Lower leg skin (tissue), 3 donors: ENCODE data around the gene ENAM.

Experiments used
- POLR2A ChIP-seq, 2 donors: fragments of 450-650 bp; IDR thresholded peaks; one replicate each; pipeline ENCODE4 v1.6.1; 2016 to 2017; ENCODE audit warnings: antibody characterized with exemption in 2 of 2, mild to moderate bottlenecking in 1 of 2, moderate library complexity in 1 of 2
- TF ChIP-seq, protein P1 (sequence below), 3 donors: fragments of 450-650 bp; IDR thresholded peaks; one replicate each; pipeline ENCODE4 v1.5.1; 2016; ENCODE audit warnings: antibody characterized with exemption in 3 of 3, mild to moderate bottlenecking in 3 of 3, moderate library complexity in 2 of 3

DNA sequence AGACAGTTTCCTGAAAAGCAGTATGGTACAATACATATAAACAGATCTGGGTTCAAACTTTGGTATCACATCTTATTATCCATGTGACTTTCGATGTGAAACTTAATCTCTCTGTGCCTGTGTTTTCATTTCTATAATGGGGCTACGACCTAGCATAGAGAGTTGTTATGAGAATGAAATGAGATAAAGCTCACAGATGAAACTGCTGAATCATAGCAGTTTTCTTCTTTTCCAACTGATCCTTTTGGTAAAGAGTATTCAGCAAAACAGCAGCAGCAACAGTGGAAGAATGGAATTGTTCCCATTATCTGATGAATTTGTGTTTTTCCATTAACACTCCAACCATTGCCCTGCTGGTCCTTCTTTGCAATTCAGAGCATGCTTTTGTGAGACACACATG is 20.2 kb upstream of the ENAM start:
- TF ChIP-seq, protein P1, sequence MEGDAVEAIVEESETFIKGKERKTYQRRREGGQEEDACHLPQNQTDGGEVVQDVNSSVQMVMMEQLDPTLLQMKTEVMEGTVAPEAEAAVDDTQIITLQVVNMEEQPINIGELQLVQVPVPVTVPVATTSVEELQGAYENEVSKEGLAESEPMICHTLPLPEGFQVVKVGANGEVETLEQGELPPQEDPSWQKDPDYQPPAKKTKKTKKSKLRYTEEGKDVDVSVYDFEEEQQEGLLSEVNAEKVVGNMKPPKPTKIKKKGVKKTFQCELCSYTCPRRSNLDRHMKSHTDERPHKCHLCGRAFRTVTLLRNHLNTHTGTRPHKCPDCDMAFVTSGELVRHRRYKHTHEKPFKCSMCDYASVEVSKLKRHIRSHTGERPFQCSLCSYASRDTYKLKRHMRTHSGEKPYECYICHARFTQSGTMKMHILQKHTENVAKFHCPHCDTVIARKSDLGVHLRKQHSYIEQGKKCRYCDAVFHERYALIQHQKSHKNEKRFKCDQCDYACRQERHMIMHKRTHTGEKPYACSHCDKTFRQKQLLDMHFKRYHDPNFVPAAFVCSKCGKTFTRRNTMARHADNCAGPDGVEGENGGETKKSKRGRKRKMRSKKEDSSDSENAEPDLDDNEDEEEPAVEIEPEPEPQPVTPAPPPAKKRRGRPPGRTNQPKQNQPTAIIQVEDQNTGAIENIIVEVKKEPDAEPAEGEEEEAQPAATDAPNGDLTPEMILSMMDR (IDR thresholded peaks at IDR 0.05), result no peak
- TF ChIP-seq POLR2A (IDR thresholded peaks at IDR 0.05), result no peak
